Esophagus (tissue), 2 donors: ENCODE measurements around the gene GNG11. TPM values are rescaled to one million over a fixed set of nuclear protein-coding genes. Genes with fewer than 3 reads are reported as not detected.

Source experiments
- H3K27ac ChIP-seq, 2 donors: one replicate each; pipeline ENCODE4 v1.5.1; 2013; ENCODE audit warnings: low read depth in 2 of 2, mild to moderate bottlenecking in 2 of 2, inconsistent platforms in 1 of 2, low read length in 1 of 2, moderate library complexity in 1 of 2
- H3K27me3 ChIP-seq, 2 donors: one replicate each; pipeline ENCODE4 v1.6.1; 2013; ENCODE audit warnings: low read length in 2 of 2, control low read depth in 1 of 2, mild to moderate bottlenecking in 1 of 2; ENCODE audit not compliant: insufficient read depth in 2 of 2, control insufficient read depth in 1 of 2
- H3K36me3 ChIP-seq, 2 donors: one replicate each; pipeline ENCODE4 v1.6.1; 2013; ENCODE audit warnings: low read length in 1 of 2; ENCODE audit not compliant: control insufficient read depth in 2 of 2, insufficient read depth in 2 of 2
- H3K4me1 ChIP-seq, 2 donors: one replicate each; pipeline ENCODE4 v1.6.1; 2013; ENCODE audit warnings: low read length in 1 of 2; ENCODE audit not compliant: control insufficient read depth in 2 of 2, insufficient read depth in 2 of 2
- H3K4me3 ChIP-seq, 2 donors: one replicate each; pipeline ENCODE4 v1.5.1; 2013; ENCODE audit warnings: low read length in 2 of 2, mild to moderate bottlenecking in 2 of 2, low read depth in 1 of 2, moderate library complexity in 1 of 2
- H3K9me3 ChIP-seq, 2 donors: one replicate each; pipeline ENCODE4 v1.6.1; 2013; ENCODE audit warnings: mild to moderate bottlenecking in 2 of 2, low read depth in 1 of 2, low read length in 1 of 2, moderate library complexity in 1 of 2; ENCODE audit not compliant: control insufficient read depth in 2 of 2, insufficient read depth in 1 of 2
- WGBS, 2 donors: extraction: QIAGEN DNeasy Blood & Tissue Kit; methylation state at CpG; one replicate each; pipeline ENCODE4 v1.1.7; 2013; 5-methylcytosine and 5-hydroxymethylcytosine counted together
- polyA plus RNA-seq, 2 donors: library from polyadenylated mRNA; stranded (reverse); fragments of 200-250 nt; gene quantifications; one replicate each; pipeline ENCODE4 v1.2.3, GENCODE V29; 2013
- donor health status: healthy with polysubstance abuse.
- donor health status: Bipolar disorder and iron deficiency.

GNG11 gene
- polyA plus RNA-seq, 2 donors: 5.7 to 6.9 TPM

GRCh38 chr7:93921186-93921585, 349 bp upstream of the GNG11 start:
- peak overlapping the region in 1 of 2 donors; percentile 34 for H3K27ac ChIP-seq
- no peaks in the 10 kb centered on the region for H3K9me3 ChIP-seq
- H3K36me3 ChIP-seq: no peaks in the 10 kb centered on the region
- no peaks in the 10 kb centered on the region for H3K27me3 ChIP-seq
- peak overlapping the region in 1 of 2 donors; percentile 55 for H3K4me3 ChIP-seq
- H3K4me1 ChIP-seq: peaks cover 0 to 4% of the 10 kb centered on the region in 2 donors
- 55 to 60% methylated on average over 8 of the region's 8 CpGs for WGBS, 2 donors

GRCh38 chr7:93923296-93923695, 1.8 kb downstream of the GNG11 start:
- Histone ChIP-seq H3K27me3 (no peaks in the 10 kb centered on the region), H3K27ac (no peak overlapping the region), H3K4me3 (peak overlapping the region in 1 of 2 donors; percentile 38), H3K4me1 (peaks cover 0 to 4% of the 10 kb centered on the region in 2 donors), H3K9me3 (no peaks in the 10 kb centered on the region), H3K36me3 (no peaks in the 10 kb centered on the region)
- WGBS, 2 donors: 54 to 58% methylated on average over 6 of the region's 6 CpGs

GRCh38 chr7:93923942-93924341, 2.4 kb downstream of the GNG11 start:
- no peaks in the 10 kb centered on the region for H3K9me3 ChIP-seq
- peaks cover 0 to 4% of the 10 kb centered on the region in 2 donors for H3K4me1 ChIP-seq
- WGBS, 2 donors: 36 to 38% methylated on average over 1 of the region's 1 CpG
- H3K27me3 ChIP-seq: no peaks in the 10 kb centered on the region
- no peaks in the 10 kb centered on the region for H3K36me3 ChIP-seq
- no peak overlapping the region for H3K27ac ChIP-seq
- H3K4me3 ChIP-seq: peak overlapping the region in 1 of 2 donors; percentile 38

- Histone ChIP-seq H3K27ac (peak overlapping the region in 1 of 2 donors; percentile 3), H3K4me3 (no peak overlapping the region), H3K4me1 (peaks cover 0 to 2% of the 10 kb centered on the region in 2 donors), H3K36me3 (no peaks in the 10 kb centered on the region), H3K9me3 (no peaks in the 10 kb centered on the region), H3K27me3 (no peaks in the 10 kb centered on the region)
- WGBS, 2 donors: 67 to 74% methylated on average over 1 of the region's 1 CpG
These were observed 5.3 kb downstream of the GNG11 start for GRCh38 chr7:93926800-93927199.

GRCh38 chr7:93927585-93927984, 6.0 kb downstream of the GNG11 start:
- no peaks in the 10 kb centered on the region for H3K4me1 ChIP-seq
- H3K27me3 ChIP-seq: no peaks in the 10 kb centered on the region
- no peaks in the 10 kb centered on the region for H3K9me3 ChIP-seq
- no peak overlapping the region for H3K27ac ChIP-seq
- no peaks in the 10 kb centered on the region for H3K36me3 ChIP-seq
- 75 to 81% methylated on average over 3 of the region's 3 CpGs for WGBS, 2 donors
- H3K4me3 ChIP-seq: no peak overlapping the region

GRCh38 chr7:93931655-93932054, 10.1 kb downstream of the GNG11 start:
- no peaks in the 10 kb centered on the region for H3K27me3 ChIP-seq
- no peak overlapping the region for H3K27ac ChIP-seq
- H3K36me3 ChIP-seq: no peaks in the 10 kb centered on the region
- 67 to 71% methylated on average over 3 of the region's 3 CpGs for WGBS, 2 donors
- no peak overlapping the region for H3K4me3 ChIP-seq
- H3K9me3 ChIP-seq: no peaks in the 10 kb centered on the region
- H3K4me1 ChIP-seq: no peaks in the 10 kb centered on the region

GRCh38 chr7:93933156-93933555, 11.6 kb downstream of the GNG11 start:
- 85 to 94% methylated on average over 3 of the region's 3 CpGs for WGBS, 2 donors
- Histone ChIP-seq H3K9me3 (no peaks in the 10 kb centered on the region), H3K4me3 (no peak overlapping the region), H3K36me3 (no peaks in the 10 kb centered on the region), H3K27ac (no peak overlapping the region), H3K27me3 (no peaks in the 10 kb centered on the region), H3K4me1 (no peaks in the 10 kb centered on the region)

GRCh38 chr7:93935102-93935501, 13.6 kb downstream of the GNG11 start:
- Histone ChIP-seq H3K4me1 (no peaks in the 10 kb centered on the region), H3K27ac (no peak overlapping the region), H3K36me3 (no peaks in the 10 kb centered on the region), H3K9me3 (no peaks in the 10 kb centered on the region), H3K4me3 (no peak overlapping the region), H3K27me3 (no peaks in the 10 kb centered on the region)
- 70 to 75% methylated on average over 2 of the region's 2 CpGs for WGBS, 2 donors

GRCh38 chr7:93937818-93938217, 16.3 kb downstream of the GNG11 start:
- H3K4me3 ChIP-seq: no peak overlapping the region
- no peaks in the 10 kb centered on the region for H3K4me1 ChIP-seq
- H3K27me3 ChIP-seq: no peaks in the 10 kb centered on the region
- 74 to 84% methylated on average over 1 of the region's 1 CpG for WGBS, 2 donors
- no peak overlapping the region for H3K27ac ChIP-seq
- H3K36me3 ChIP-seq: no peaks in the 10 kb centered on the region
- no peaks in the 10 kb centered on the region for H3K9me3 ChIP-seq

GRCh38 chr7:93938293-93938692, 16.8 kb downstream of the GNG11 start:
- no peak overlapping the region for H3K27ac ChIP-seq
- H3K9me3 ChIP-seq: no peaks in the 10 kb centered on the region
- H3K4me3 ChIP-seq: no peak overlapping the region
- H3K36me3 ChIP-seq: no peaks in the 10 kb centered on the region
- no peaks in the 10 kb centered on the region for H3K4me1 ChIP-seq
- H3K27me3 ChIP-seq: no peaks in the 10 kb centered on the region
